ENCODE data around the gene AP2A2. TPM values are rescaled to one million over a fixed set of nuclear protein-coding genes. Genes with fewer than 3 reads are reported as not detected.

Gene AP2A2
- total RNA-seq, 1 experiment from 2014 or later, result 55.5 TPM

DNA sequence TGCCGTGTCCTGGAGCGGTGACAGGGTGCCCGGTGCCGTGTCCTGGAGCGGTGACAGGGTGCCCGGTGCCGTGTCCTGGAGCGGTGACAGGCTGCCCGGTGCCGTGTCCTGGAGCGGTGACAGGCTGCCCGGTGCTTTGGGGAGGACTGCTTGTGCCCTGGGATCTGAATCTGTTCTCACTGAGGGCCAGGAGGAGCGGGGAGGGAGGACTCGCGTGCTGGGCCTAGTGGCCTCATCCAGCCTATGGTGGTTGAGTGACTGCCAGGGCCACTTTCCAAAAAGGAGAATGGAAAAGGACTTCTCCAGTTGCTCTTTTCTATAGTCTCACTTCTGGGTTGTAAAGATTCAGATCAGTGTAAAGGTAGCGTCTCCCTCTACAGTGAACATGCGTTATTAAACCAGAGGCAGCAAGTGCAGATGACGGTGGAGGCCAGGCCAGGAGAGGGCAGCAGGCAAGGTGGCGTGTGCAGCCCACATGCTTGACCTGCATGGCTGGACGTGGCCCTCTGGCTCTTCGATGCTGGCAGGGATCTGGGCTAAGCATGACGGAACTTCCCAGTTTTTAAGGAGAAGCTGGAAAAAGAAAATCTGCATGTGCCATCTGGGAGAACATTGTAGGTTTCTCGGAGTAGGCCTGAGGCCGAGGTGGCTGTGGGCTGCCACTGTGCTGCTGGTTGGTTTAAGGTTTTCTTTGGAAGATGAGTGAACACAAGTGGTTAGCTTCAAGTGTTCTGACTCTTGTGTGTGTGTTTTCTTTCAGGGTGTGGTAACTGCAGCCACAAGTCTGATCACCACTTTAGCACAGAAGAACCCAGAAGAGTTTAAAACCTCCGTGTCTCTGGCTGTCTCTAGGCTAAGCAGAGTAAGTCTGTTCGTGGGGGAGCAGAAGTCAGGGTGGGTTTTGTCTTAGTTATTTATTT lies 55.0 kb downstream of the AP2A2 start:
- Histone ChIP-seq H4K20me1 (ENCODE audit: insufficient read depth) (no peaks in the 10 kb centered on the region), H3K4me2 (ENCODE audit: low read length) (no peak overlapping the region), H3K4me3 (replicated peaks in 1 of 2; ENCODE audit: low read depth in 1 of 2, low read length in 2 of 2) (no peak overlapping the region), H3K27ac (ENCODE audit: low read depth, low read length) (no peak overlapping the region), H3K79me2 (ENCODE audit: insufficient read depth, low read length) (0 out of 2 replicates have a peak, but pooled peaks cover 3% of the 10 kb centered on the region), H3K27me3 (ENCODE audit: insufficient read depth, low read length) (no peaks in the 10 kb centered on the region), H3K9me2 (ENCODE audit: insufficient read depth) (no peaks in the 10 kb centered on the region), H2AFZ (ENCODE audit: low read depth, low read length, poor library complexity, severe bottlenecking) (no peak overlapping the region), H3K4me1 (ENCODE audit: control insufficient read depth in 1 of 2, insufficient read depth in 2 of 2, low read length in 2 of 2) (no peaks in the 10 kb centered on the region), H3K36me3 (ENCODE audit: control insufficient read depth in 1 of 2, insufficient read depth in 2 of 2, low read length in 2 of 2) (peaks cover 31 to 36% of the 10 kb centered on the region in 2 experiments; a peak in 3 of 4 replicates), H3K9me3 (ENCODE audit: control insufficient read depth in 1 of 2, insufficient read depth in 1 of 2, low read depth in 1 of 2, low read length in 2 of 2) (no peaks in the 10 kb centered on the region), H3K9ac (ENCODE audit: low read length) (no peak overlapping the region)
- ChIA-PET RAD21 (ENCODE audit: low non-redundant PET in 1 of 2, low total read pairs in 2 of 2, uncharacterized antibody in 2 of 2, unreplicated experiment in 2 of 2) (no interaction called here), CTCF (no interaction called here), POLR2A (no interaction called here)
- intact Hi-C loops (cut with micrococcal nuclease), result no loop called here
- no TSS peak for BruUV-seq (replicated peaks)
- ATAC-seq, result no peak
- DNase-seq (ENCODE audit: low read depth, low spot score), result no peak
- TF ChIP-seq EZH2 (IDR thresholded peaks at IDR 0.05) (no peak), EZH2phosphoT487 (IDR thresholded peaks at IDR 0.05; ENCODE audit: borderline replicate concordance) (no peak), FOSL1 (IDR thresholded peaks at IDR 0.05; ENCODE audit: low read depth) (no peak), CEBPB (IDR thresholded peaks at IDR 0.05; ENCODE audit: low read depth) (no peak), YY1 (IDR thresholded peaks at IDR 0.05; ENCODE audit: extremely low read depth, insufficient replicate concordance, low read depth, low read length) (no peak), ELF1 (IDR thresholded peaks at IDR 0.05; ENCODE audit: borderline replicate concordance, low read depth) (no peak), POLR2A (IDR thresholded peaks at IDR 0.05; ENCODE audit: borderline replicate concordance, extremely low read depth, insufficient read depth, insufficient read length) (no peak), SIN3A (IDR thresholded peaks at IDR 0.05; ENCODE audit: low read depth) (no peak), RAD21 (IDR thresholded peaks at IDR 0.05; ENCODE audit: low read depth) (no peak), TCF7L2 (IDR thresholded peaks at IDR 0.05; ENCODE audit: borderline replicate concordance, extremely low read depth, insufficient read depth, insufficient read length) (no peak), CBX3 (IDR thresholded peaks at IDR 0.05; ENCODE audit: low read depth) (no peak), ZNF274 (IDR thresholded peaks at IDR 0.05; ENCODE audit: low read depth, low read length) (no peak)
